ENCODE measurements around the gene ANKRD27. TPM values are rescaled to one million over a fixed set of nuclear protein-coding genes. Genes with fewer than 3 reads are reported as not detected.

The ANKRD27 gene
- total RNA-seq, 1 experiment from 2014 or later = 55.5 TPM

- ChIA-PET POLR2A (ENCODE audit: unreplicated experiment) (no interaction called here), CTCF (no interaction called here)
- Histone ChIP-seq H2AFZ (no peak overlapping the region), H3F3A (ENCODE audit: insufficient read depth, low read depth) (no peaks in the 10 kb centered on the region), H3K9me3 (ENCODE audit: insufficient read depth, low read depth) (no peaks in the 10 kb centered on the region), H3K4me3 (no peak overlapping the region), H3K27ac (no peak overlapping the region), H4K20me1 (ENCODE audit: insufficient read depth) (no peaks in the 10 kb centered on the region), H3K9me2 (ENCODE audit: insufficient read depth) (no peaks in the 10 kb centered on the region), H3K27me3 (ENCODE audit: insufficient read depth, low read depth) (peaks cover 11% of the 10 kb centered on the region; the same call in 1 of the 2 replicates), H3K4me1 (replicated peaks; ENCODE audit: insufficient read depth) (no peaks in the 10 kb centered on the region), H3K79me2 (ENCODE audit: low read depth) (no peaks in the 10 kb centered on the region), H3K4me2 (no peak overlapping the region), H3K36me3 (ENCODE audit: low read depth) (no peaks in the 10 kb centered on the region)
- intact Hi-C loops (cut with micrococcal nuclease; ENCODE audit: unreplicated experiment) = no loop called here
- no TSS peak for BruUV-seq (replicated peaks)
- TF ChIP-seq, protein P1, sequence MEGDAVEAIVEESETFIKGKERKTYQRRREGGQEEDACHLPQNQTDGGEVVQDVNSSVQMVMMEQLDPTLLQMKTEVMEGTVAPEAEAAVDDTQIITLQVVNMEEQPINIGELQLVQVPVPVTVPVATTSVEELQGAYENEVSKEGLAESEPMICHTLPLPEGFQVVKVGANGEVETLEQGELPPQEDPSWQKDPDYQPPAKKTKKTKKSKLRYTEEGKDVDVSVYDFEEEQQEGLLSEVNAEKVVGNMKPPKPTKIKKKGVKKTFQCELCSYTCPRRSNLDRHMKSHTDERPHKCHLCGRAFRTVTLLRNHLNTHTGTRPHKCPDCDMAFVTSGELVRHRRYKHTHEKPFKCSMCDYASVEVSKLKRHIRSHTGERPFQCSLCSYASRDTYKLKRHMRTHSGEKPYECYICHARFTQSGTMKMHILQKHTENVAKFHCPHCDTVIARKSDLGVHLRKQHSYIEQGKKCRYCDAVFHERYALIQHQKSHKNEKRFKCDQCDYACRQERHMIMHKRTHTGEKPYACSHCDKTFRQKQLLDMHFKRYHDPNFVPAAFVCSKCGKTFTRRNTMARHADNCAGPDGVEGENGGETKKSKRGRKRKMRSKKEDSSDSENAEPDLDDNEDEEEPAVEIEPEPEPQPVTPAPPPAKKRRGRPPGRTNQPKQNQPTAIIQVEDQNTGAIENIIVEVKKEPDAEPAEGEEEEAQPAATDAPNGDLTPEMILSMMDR (conservative IDR thresholded peaks at IDR 0.05) = no peak
- TF ChIP-seq EZH2 (IDR thresholded peaks at IDR 0.05; ENCODE audit: low read depth) = no peak
- DNase-seq = no peak
Observed at GRCh38 chr19:32550666-32551065, 124.3 kb downstream of the ANKRD27 start.

Other genes starting within 250 kb of the ANKRD27 start
- gene PDCD5, start 94.0 kb downstream of the ANKRD27 start, total RNA-seq (2021) = 84.4 and 127 TPM in 2 replicates
- gene RGS9BP, start 668 bp upstream of the ANKRD27 start, total RNA-seq (2021) = 0.85 and 1.1 TPM in 2 replicates
- gene NUDT19, start 16.6 kb upstream of the ANKRD27 start, total RNA-seq (2021) = 21.3 and 26.7 TPM in 2 replicates
- 0.25 and 0.33 TPM in 2 replicates for gene TDRD12, start 44.6 kb upstream of the ANKRD27 start, total RNA-seq (2021)
- 0.33 TPM in 1 of 2 replicates, not detected in the other for gene SLC7A9, start 194.6 kb upstream of the ANKRD27 start, total RNA-seq (2021)

Data from PC-9 (cell line).